Measurements from ENCODE around the gene PKDCC.

Gene PKDCC

DNA sequence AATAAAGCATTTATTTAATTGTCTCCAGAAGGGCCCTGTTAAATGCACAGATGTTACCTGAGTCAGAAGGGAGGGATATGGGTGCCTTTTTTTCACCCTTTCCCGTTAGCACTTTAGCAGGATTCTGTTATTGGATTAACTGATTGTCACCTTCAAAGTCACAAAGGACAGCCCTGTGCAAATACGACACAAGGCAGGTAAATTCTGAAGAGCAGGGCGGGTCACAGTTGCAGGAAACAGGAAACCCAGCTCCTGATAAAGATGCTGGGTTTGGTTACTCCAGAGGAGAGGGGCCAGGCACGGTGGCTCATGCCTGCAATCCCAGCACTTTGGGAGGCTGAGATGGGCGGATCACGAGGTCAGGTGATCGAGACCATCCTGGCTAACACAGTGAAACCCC lies 11.4 kb upstream of the PKDCC start:
- no peak for DNase-seq (ENCODE audit: low read depth)

GRCh38 chr2:42036940-42037339 lies 10.9 kb upstream of the PKDCC start:
- no peak overlapping the region for H3K4me3 ChIP-seq (ENCODE audit: control insufficient read depth, low read depth, low read length)
- TF ChIP-seq, protein P1, sequence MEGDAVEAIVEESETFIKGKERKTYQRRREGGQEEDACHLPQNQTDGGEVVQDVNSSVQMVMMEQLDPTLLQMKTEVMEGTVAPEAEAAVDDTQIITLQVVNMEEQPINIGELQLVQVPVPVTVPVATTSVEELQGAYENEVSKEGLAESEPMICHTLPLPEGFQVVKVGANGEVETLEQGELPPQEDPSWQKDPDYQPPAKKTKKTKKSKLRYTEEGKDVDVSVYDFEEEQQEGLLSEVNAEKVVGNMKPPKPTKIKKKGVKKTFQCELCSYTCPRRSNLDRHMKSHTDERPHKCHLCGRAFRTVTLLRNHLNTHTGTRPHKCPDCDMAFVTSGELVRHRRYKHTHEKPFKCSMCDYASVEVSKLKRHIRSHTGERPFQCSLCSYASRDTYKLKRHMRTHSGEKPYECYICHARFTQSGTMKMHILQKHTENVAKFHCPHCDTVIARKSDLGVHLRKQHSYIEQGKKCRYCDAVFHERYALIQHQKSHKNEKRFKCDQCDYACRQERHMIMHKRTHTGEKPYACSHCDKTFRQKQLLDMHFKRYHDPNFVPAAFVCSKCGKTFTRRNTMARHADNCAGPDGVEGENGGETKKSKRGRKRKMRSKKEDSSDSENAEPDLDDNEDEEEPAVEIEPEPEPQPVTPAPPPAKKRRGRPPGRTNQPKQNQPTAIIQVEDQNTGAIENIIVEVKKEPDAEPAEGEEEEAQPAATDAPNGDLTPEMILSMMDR (conservative IDR thresholded peaks at IDR 0.05; ENCODE audit: control insufficient read depth, insufficient read depth, low read depth, low read length) = no peak
- DNase-seq (ENCODE audit: low read depth) = no peak

More for the DNA sequence above, 11.4 kb upstream of the PKDCC start:
- TF ChIP-seq, protein P1 (conservative IDR thresholded peaks at IDR 0.05; ENCODE audit: control insufficient read depth, insufficient read depth, low read depth, low read length) = no peak
- no peak overlapping the region for H3K4me3 ChIP-seq (ENCODE audit: control insufficient read depth, low read depth, low read length)

GRCh38 chr2:42040643-42041278 lies 7.1 kb upstream of the PKDCC start:
- TF ChIP-seq, protein P1 (conservative IDR thresholded peaks at IDR 0.05; ENCODE audit: control insufficient read depth, insufficient read depth, low read depth, low read length) = no peak
- DNase-seq (ENCODE audit: low read depth) = no peak
- H3K4me3 ChIP-seq (ENCODE audit: control insufficient read depth, low read depth, low read length) = no peak overlapping the region

GRCh38 chr2:42041377-42042127 lies 6.3 kb upstream of the PKDCC start:
- DNase-seq (ENCODE audit: low read depth) = no peak
- H3K4me3 ChIP-seq (ENCODE audit: control insufficient read depth, low read depth, low read length) = no peak overlapping the region
- TF ChIP-seq, protein P1 (conservative IDR thresholded peaks at IDR 0.05; ENCODE audit: control insufficient read depth, insufficient read depth, low read depth, low read length) = no peak

- TF ChIP-seq, protein P1 (conservative IDR thresholded peaks at IDR 0.05; ENCODE audit: control insufficient read depth, insufficient read depth, low read depth, low read length) = no peak
These were observed 5.0 kb upstream of the PKDCC start for GRCh38 chr2:42042631-42043355.

DNA sequence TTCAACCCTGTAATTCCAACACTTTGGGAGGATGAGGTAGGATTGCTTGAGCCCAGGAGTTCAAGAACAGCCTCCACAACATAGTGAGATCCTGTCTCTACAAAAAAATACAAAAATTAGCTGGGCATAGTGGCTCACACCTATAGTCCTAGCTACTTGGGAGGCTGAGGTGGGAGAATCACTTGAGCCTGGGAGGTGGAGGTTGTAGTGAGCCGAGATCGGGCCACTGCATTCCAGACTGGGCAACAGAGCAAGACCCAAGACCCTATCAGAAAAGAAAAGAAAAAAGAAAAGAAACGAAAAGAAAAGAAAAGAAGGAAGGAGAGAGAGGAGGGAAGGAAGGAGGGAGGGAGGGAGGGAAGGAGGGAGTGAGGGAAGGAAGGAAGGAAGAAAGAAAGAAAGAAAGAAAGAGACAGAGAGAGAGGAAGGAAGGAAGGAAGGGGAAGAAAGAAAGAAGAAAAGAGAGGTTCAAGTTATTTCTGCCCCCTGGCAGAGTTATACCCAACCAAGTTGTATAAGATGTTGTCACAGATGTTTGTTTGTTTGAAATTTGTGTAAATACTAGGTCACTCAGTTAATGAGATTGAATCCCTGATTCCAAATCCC lies 3.9 kb upstream of the PKDCC start:
- TF ChIP-seq, protein P1 (conservative IDR thresholded peaks at IDR 0.05; ENCODE audit: control insufficient read depth, insufficient read depth, low read depth, low read length) = no peak
- no peak for DNase-seq (ENCODE audit: low read depth)
- no peak overlapping the region for H3K4me3 ChIP-seq (ENCODE audit: control insufficient read depth, low read depth, low read length)

More at GRCh38 chr2:42042631-42043355, 5.0 kb upstream of the PKDCC start:
- DNase-seq (ENCODE audit: low read depth) = no peak
- no peak overlapping the region for H3K4me3 ChIP-seq (ENCODE audit: control insufficient read depth, low read depth, low read length)

Measured in fibroblast of mammary gland (primary cell).